ENCODE results near the gene ROR1. TPM values are rescaled to one million over a fixed set of nuclear protein-coding genes. Genes with fewer than 3 reads are reported as not detected.

ROR1 gene
- total RNA-seq, 1 donor = 52.5 TPM

- no peak for DNase-seq (ENCODE audit: insufficient read length, low spot score, missing footprints)
- no peaks in the 10 kb centered on the region for H3K27me3 ChIP-seq (ENCODE audit: insufficient read depth, low read length)
- no peaks in the 10 kb centered on the region for H3K79me2 ChIP-seq (ENCODE audit: insufficient read depth, low read length)
- no peak overlapping the region for H2AFZ ChIP-seq (ENCODE audit: low read length)
- H3K36me3 ChIP-seq (ENCODE audit: insufficient read depth, low read length) = peaks cover 6% of the 10 kb centered on the region
- H3K4me1 ChIP-seq (ENCODE audit: insufficient read depth, low read length) = peaks cover 44% of the 10 kb centered on the region
- H3K4me2 ChIP-seq (ENCODE audit: insufficient read depth, low read length) = no peak overlapping the region
- peak overlapping the region; percentile 73 for H3K27ac ChIP-seq (ENCODE audit: low read depth, low read length)
- H4K20me1 ChIP-seq (ENCODE audit: insufficient read depth, low read length) = no peaks in the 10 kb centered on the region
- no peaks in the 10 kb centered on the region for H3K9me3 ChIP-seq (ENCODE audit: low read depth, low read length)
- TF ChIP-seq CTCF (IDR thresholded peaks at IDR 0.05; ENCODE audit: extremely low read depth, low read depth, low read length) = no peak
- no peak overlapping the region for H3K4me3 ChIP-seq (ENCODE audit: insufficient read depth, low read length)
These were observed 392.8 kb downstream of the ROR1 start for GRCh38 chr1:64166629-64167028.

GRCh38 chr1:64167176-64167575, 393.4 kb downstream of the ROR1 start:
- no peak for DNase-seq (ENCODE audit: insufficient read length, low spot score, missing footprints)
- no peak for TF ChIP-seq CTCF (IDR thresholded peaks at IDR 0.05; ENCODE audit: extremely low read depth, low read depth, low read length)
- Histone ChIP-seq H2AFZ (ENCODE audit: low read length) (no peak overlapping the region), H3K79me2 (ENCODE audit: insufficient read depth, low read length) (no peaks in the 10 kb centered on the region), H3K4me3 (ENCODE audit: insufficient read depth, low read length) (no peak overlapping the region), H3K4me2 (ENCODE audit: insufficient read depth, low read length) (no peak overlapping the region), H3K27ac (ENCODE audit: low read depth, low read length) (peak overlapping the region; percentile 73), H3K4me1 (ENCODE audit: insufficient read depth, low read length) (peaks cover 42% of the 10 kb centered on the region), H3K36me3 (ENCODE audit: insufficient read depth, low read length) (peaks cover 3% of the 10 kb centered on the region), H4K20me1 (ENCODE audit: insufficient read depth, low read length) (no peaks in the 10 kb centered on the region), H3K9me3 (ENCODE audit: low read depth, low read length) (no peaks in the 10 kb centered on the region), H3K27me3 (ENCODE audit: insufficient read depth, low read length) (no peaks in the 10 kb centered on the region)

GRCh38 chr1:64171246-64171645, 397.4 kb downstream of the ROR1 start:
- no peaks in the 10 kb centered on the region for H3K27me3 ChIP-seq (ENCODE audit: insufficient read depth, low read length)
- H3K36me3 ChIP-seq (ENCODE audit: insufficient read depth, low read length) = no peaks in the 10 kb centered on the region
- no peaks in the 10 kb centered on the region for H3K79me2 ChIP-seq (ENCODE audit: insufficient read depth, low read length)
- DNase-seq (ENCODE audit: insufficient read length, low spot score, missing footprints) = no peak
- H3K9me3 ChIP-seq (ENCODE audit: low read depth, low read length) = no peaks in the 10 kb centered on the region
- H4K20me1 ChIP-seq (ENCODE audit: insufficient read depth, low read length) = no peaks in the 10 kb centered on the region
- H3K4me3 ChIP-seq (ENCODE audit: insufficient read depth, low read length) = no peak overlapping the region
- no peak for TF ChIP-seq CTCF (IDR thresholded peaks at IDR 0.05; ENCODE audit: extremely low read depth, low read depth, low read length)
- H3K27ac ChIP-seq (ENCODE audit: low read depth, low read length) = peak overlapping the region; percentile 85
- peak overlapping the region; percentile 43 for H3K4me2 ChIP-seq (ENCODE audit: insufficient read depth, low read length)
- H2AFZ ChIP-seq (ENCODE audit: low read length) = no peak overlapping the region
- H3K4me1 ChIP-seq (ENCODE audit: insufficient read depth, low read length) = peaks cover 43% of the 10 kb centered on the region

GRCh38 chr1:64171797-64172281, 398.0 kb downstream of the ROR1 start:
- Histone ChIP-seq H3K4me3 (ENCODE audit: insufficient read depth, low read length) (no peak overlapping the region), H3K27me3 (ENCODE audit: insufficient read depth, low read length) (no peaks in the 10 kb centered on the region), H3K36me3 (ENCODE audit: insufficient read depth, low read length) (no peaks in the 10 kb centered on the region), H4K20me1 (ENCODE audit: insufficient read depth, low read length) (no peaks in the 10 kb centered on the region), H3K27ac (ENCODE audit: low read depth, low read length) (peak overlapping the region; percentile 85), H3K4me2 (ENCODE audit: insufficient read depth, low read length) (peak overlapping the region; percentile 43), H3K9me3 (ENCODE audit: low read depth, low read length) (no peaks in the 10 kb centered on the region), H3K79me2 (ENCODE audit: insufficient read depth, low read length) (no peaks in the 10 kb centered on the region), H2AFZ (ENCODE audit: low read length) (no peak overlapping the region), H3K4me1 (ENCODE audit: insufficient read depth, low read length) (peaks cover 38% of the 10 kb centered on the region)
- DNase-seq (ENCODE audit: insufficient read length, low spot score, missing footprints) = no peak
- TF ChIP-seq CTCF (IDR thresholded peaks at IDR 0.05; ENCODE audit: extremely low read depth, low read depth, low read length) = no peak

Measured in osteoblast (primary cell).